Vagina (tissue), 2 donors: ENCODE results near the gene CHCHD2. TPM values are rescaled to one million over a fixed set of nuclear protein-coding genes. Genes with fewer than 3 reads are reported as not detected.
"Not testable (repeated sequence)": the region's sequence is repeated elsewhere in the genome, so short reads cannot be mapped to it uniquely, and the experiment has no call there.

ENCODE experiments used
- DNase-seq, 2 donors: peaks; one replicate each; pipeline ENCODE4 v3.0.0-alpha.2; 2017; ENCODE audit errors: extremely low spot score in 2 of 2
- H3K27ac ChIP-seq: fragments of 200-600 bp; sonication (generic); one replicate; pipeline ENCODE4 v1.5.1; 2019
- H3K27me3 ChIP-seq: fragments of 200-600 bp; sonication (generic); one replicate; pipeline ENCODE4 v1.5.1; 2019
- H3K36me3 ChIP-seq, 2 donors: fragments of 200-600 bp; sonication (generic); one replicate each; pipeline ENCODE4 v1.5.1; 2017 to 2019
- H3K4me1 ChIP-seq: fragments of 200-600 bp; sonication (generic); one replicate; pipeline ENCODE4 v1.5.1; 2019
- H3K4me3 ChIP-seq, 2 donors: fragments of 200-600 bp; sonication (generic); 1 replicate in 1 of 2; 2 replicates in 1 of 2; pipeline ENCODE4 v1.5.1; 2016 to 2019
- H3K9me3 ChIP-seq: fragments of 200-600 bp; sonication (generic); one replicate; pipeline ENCODE4 v1.5.1; 2019
- POLR2A ChIP-seq, 2 donors: fragments of 450-650 bp; IDR thresholded peaks; one replicate each; pipeline ENCODE4 v1.6.1; 2017; ENCODE audit warnings: antibody characterized with exemption in 2 of 2, mild to moderate bottlenecking in 2 of 2, moderate library complexity in 2 of 2
- POLR2AphosphoS5 ChIP-seq, 2 donors: sonication (generic); formaldehyde crosslinking; IDR thresholded peaks; one replicate each; pipeline ENCODE4 v1.9.0; 2017; ENCODE audit warnings: antibody characterized with exemption in 2 of 2, mild to moderate bottlenecking in 2 of 2, low read depth in 1 of 2; ENCODE audit not compliant: insufficient read depth in 1 of 2
- intact Hi-C: fragments of 100-400 bp; cut with DNase I; formaldehyde crosslinking; loops from one replicate; pipeline ENCODE4 v1.15.1; 2023
- total RNA-seq: library from RNA; depleted of rRNA; stranded (reverse); fragments of >200 nt; gene quantifications from one replicate; pipeline ENCODE4 v1.2.3, GENCODE V29; 2016
- TF ChIP-seq, protein P1 (sequence below), 3 experiments: fragments of 450-650 bp in 2 of 3; fragments of 200-600 bp in 1 of 3; sonication (generic) in 1 of 3; IDR thresholded peaks; one replicate each; pipeline ENCODE4 v1.5.1; 2017 to 2019; ENCODE audit warnings: antibody characterized with exemption in 3 of 3, mild to moderate bottlenecking in 2 of 3, moderate library complexity in 2 of 3

The CHCHD2 gene
- total RNA-seq, 1 donor from 2014 or later: 306 TPM

DNA sequence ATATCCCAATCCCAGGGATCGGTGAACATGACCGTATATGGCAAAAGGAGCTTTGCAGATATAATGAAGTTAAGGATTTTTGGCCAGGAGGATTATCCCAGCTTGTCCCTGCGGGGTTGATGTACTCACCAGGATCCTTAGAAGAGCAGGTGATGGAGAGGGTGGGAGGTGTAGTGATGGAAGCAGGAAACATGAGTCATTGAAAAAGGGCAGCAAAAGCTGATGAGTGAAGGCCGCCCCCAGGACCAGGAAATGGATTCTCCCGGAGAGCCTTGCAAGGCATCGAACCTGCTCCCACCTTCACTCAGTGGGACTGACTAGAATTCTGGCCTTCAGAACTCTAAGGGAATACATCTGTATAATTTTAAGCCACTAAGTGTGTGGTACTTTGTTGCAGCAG is 15.2 kb upstream of the CHCHD2 start:
- Histone ChIP-seq H3K36me3 (no peaks in the 10 kb centered on the region), H3K27me3 (no peaks in the 10 kb centered on the region), H3K4me1 (no peaks in the 10 kb centered on the region), H3K9me3 (no peaks in the 10 kb centered on the region), H3K4me3 (no peak overlapping the region), H3K27ac (no peak overlapping the region)
- intact Hi-C loops: no loop called here
- TF ChIP-seq, protein P1, sequence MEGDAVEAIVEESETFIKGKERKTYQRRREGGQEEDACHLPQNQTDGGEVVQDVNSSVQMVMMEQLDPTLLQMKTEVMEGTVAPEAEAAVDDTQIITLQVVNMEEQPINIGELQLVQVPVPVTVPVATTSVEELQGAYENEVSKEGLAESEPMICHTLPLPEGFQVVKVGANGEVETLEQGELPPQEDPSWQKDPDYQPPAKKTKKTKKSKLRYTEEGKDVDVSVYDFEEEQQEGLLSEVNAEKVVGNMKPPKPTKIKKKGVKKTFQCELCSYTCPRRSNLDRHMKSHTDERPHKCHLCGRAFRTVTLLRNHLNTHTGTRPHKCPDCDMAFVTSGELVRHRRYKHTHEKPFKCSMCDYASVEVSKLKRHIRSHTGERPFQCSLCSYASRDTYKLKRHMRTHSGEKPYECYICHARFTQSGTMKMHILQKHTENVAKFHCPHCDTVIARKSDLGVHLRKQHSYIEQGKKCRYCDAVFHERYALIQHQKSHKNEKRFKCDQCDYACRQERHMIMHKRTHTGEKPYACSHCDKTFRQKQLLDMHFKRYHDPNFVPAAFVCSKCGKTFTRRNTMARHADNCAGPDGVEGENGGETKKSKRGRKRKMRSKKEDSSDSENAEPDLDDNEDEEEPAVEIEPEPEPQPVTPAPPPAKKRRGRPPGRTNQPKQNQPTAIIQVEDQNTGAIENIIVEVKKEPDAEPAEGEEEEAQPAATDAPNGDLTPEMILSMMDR (IDR thresholded peaks at IDR 0.05): no peak
- no peak for TF ChIP-seq POLR2A (IDR thresholded peaks at IDR 0.05)
- no peak for TF ChIP-seq POLR2AphosphoS5 (IDR thresholded peaks at IDR 0.05; ENCODE audit: insufficient read depth in 1 of 2, low read depth in 1 of 2)
- no peak for DNase-seq

DNA sequence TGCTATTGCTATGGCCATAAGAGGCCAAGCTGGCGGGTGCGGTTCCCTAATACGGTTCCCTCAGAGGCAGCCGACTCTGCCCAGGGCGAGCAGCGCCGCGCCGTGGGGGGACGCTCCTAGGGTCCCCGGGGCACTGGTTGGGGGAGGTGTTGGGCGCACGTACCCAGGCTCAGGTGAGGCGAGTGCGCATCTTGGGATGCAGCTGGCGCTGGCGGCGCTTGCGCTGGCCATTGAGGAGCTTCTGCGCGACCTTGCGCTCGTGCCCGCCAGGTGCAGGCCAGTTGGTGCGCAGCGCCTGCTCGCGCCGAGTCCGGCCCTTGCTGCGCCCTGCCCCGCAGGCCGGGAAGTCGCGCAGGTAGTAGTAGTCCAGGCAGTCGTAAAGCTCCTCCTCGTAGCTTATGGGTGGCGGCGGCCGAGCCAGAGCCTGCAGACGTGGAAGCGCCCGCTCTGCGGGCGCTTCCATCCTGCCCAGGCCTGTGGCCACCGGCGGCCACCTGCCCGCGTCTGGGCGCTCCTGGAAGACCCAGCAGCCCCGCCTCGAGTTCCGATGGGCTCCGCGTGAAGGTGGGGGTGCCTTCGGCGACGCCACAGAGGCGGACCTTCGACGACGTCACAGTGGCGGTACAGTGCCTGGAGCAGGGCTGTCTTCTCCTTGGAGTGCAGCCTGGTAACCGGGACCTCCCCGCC is 9.7 kb upstream of the CHCHD2 start, which contains the start of gene NUPR2:
TSS of gene NUPR2 (minus strand) at position 566 of the 687 bp plus-strand sequence. CDS start at position 463, 103 bp downstream.
- H3K4me3 ChIP-seq: peak within 1 kb of the TSS; percentile 26 to 27
- H3K36me3 ChIP-seq: no peaks in the 10 kb centered on the region
- no peaks in the 10 kb centered on the region for H3K9me3 ChIP-seq
- peaks cover 9% of the 10 kb centered on the region for H3K4me1 ChIP-seq
- DNase-seq: no peak
- intact Hi-C loops: no loop called here
- TF ChIP-seq POLR2AphosphoS5 (IDR thresholded peaks at IDR 0.05; ENCODE audit: insufficient read depth in 1 of 2, low read depth in 1 of 2) (no peak), POLR2A (IDR thresholded peaks at IDR 0.05) (no peak)
- TF ChIP-seq, protein P1 (IDR thresholded peaks at IDR 0.05): no peak
- no peaks in the 10 kb centered on the region for H3K27me3 ChIP-seq
- H3K27ac ChIP-seq: no peak within 1 kb of the TSS

DNA sequence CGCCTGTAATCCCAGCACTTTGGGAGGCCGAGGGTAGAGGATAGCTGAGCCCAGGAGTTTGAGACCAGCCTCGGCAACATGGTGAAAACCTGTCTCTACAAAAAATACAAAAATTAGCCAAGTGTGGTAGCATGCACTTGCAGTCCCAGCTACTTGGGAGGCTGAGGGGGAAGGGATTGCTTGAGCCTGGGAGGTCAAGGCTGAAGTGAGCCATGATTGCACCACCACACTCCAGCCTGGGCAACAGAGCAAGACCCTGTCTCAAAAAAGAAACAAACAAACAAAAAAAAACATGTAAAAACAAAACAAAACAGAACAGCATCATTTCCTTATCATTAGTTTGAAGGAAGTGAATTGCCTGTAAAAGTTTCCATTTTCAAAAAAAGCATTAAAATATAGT is 6.0 kb upstream of the CHCHD2 start:
- not testable (repeated sequence) for H3K36me3 ChIP-seq, H3K27me3 ChIP-seq, H3K9me3 ChIP-seq

DNA sequence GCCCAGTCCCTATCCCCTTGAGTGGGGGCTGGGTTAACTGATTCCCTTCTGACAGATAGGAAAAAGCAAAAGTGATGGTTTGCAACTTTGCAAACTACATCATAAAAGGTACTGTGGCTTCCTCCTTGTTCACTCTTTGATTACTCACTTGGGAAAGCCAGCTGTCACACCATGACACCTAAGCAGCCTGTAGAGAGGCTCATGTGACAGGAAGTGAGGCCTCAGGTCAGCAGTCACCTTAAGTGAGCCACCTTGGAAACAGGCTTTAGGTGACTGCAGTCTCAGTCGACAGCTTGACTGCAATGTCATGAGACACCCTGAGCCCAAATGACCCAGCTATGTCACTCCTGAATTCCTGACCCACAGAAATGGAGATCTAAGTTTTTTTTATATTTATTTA is 4.3 kb upstream of the CHCHD2 start:
- no peaks in the 10 kb centered on the region for H3K36me3 ChIP-seq
- H3K4me1 ChIP-seq: peaks cover 2% of the 10 kb centered on the region
- H3K27ac ChIP-seq: no peak overlapping the region
- H3K9me3 ChIP-seq: no peaks in the 10 kb centered on the region
- intact Hi-C loops: no loop called here
- TF ChIP-seq POLR2A (IDR thresholded peaks at IDR 0.05): no peak
- TF ChIP-seq, protein P1 (IDR thresholded peaks at IDR 0.05): no peak
- no peak for TF ChIP-seq POLR2AphosphoS5 (IDR thresholded peaks at IDR 0.05; ENCODE audit: insufficient read depth in 1 of 2, low read depth in 1 of 2)
- H3K4me3 ChIP-seq: no peak overlapping the region
- H3K27me3 ChIP-seq: no peaks in the 10 kb centered on the region
- DNase-seq: no peak

More for the DNA sequence above, 6.0 kb upstream of the CHCHD2 start:
- intact Hi-C loops, H3K27ac ChIP-seq, DNase-seq, H3K4me1 ChIP-seq, H3K4me3 ChIP-seq: not testable (repeated sequence)

DNA sequence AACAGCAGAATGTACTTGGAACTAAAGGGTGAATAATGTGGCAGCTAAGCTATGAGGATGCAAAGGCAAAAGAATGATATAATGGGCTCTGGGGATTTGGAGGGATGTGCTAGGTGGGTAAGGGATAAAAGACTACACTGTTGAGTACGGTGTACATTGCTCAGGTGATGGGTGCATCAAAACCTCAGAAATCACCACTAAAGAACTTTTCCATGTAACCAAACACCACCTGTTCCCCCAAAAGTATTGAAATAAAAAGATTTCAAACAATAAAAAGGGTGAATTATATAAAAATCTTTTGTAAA is 1.6 kb upstream of the CHCHD2 start:
- no peak for TF ChIP-seq POLR2A (IDR thresholded peaks at IDR 0.05)
- TF ChIP-seq POLR2AphosphoS5 (IDR thresholded peaks at IDR 0.05; ENCODE audit: insufficient read depth in 1 of 2, low read depth in 1 of 2): no peak
- TF ChIP-seq, protein P1 (IDR thresholded peaks at IDR 0.05): no peak
- Histone ChIP-seq H3K27ac (no peak overlapping the region), H3K36me3 (peaks cover 0 to 14% of the 10 kb centered on the region in 2 donors), H3K27me3 (no peaks in the 10 kb centered on the region), H3K4me1 (peaks cover 18% of the 10 kb centered on the region), H3K9me3 (no peaks in the 10 kb centered on the region), H3K4me3 (no peak overlapping the region)
- intact Hi-C loops: no loop called here
- no peak for DNase-seq
